ENCODE results near the gene LY6G6F. TPM values are rescaled to one million over a fixed set of nuclear protein-coding genes. Genes with fewer than 3 reads are reported as not detected.

LY6G6F gene
- total RNA-seq, 6 experiments from 2014 or later = not detected

DNA sequence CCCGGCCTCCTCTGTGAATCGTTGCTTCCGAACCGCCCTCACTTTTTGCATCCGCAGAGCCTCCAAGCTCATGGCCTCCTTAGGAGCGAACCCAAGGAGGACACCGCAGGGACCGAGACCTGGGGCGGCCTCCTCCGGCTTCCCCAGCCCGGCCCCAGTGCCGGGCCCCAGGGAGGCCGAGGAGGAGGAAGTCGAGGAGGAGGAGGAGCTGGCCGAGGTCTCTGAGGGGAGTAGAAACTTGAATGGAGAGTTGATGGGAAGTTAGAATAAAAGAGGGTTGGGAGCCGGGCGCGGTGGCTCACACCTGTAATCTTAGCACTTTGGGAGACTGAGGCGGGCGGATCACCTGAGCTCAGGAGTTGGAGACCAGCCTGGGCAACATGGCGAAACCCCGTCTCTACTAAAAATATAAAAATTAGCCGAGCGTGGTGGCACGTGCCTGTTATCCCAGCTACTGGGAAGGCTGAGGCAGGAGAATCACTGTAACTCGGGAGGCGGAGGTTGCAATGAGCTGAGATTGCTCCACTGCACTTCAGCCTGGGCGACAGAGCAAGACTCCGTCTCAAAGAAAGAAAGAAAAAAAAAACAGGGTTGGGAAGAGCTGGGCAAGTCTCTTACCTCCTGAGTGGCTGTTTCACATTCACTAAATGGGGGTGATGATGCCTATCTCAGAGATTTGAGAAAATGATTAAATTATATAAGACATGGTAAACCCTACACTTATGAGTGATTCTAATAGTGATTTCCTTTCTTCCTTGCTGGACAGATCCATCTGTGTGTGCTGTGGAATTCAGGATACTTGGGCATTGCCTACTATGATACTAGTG lies 33.9 kb downstream of the LY6G6F start:
- Mint-ChIP-seq H3K27ac (peak overlapping the region; percentile 86), H3K4me3 (peak overlapping the region; percentile 97), H3K27me3 (ENCODE audit: insufficient read depth) (no peaks in the 10 kb centered on the region; the same call in 1 of the 2 replicates), H3K36me3 (ENCODE audit: low read depth) (peaks cover 16% of the 10 kb centered on the region), H3K9me3 (no peaks in the 10 kb centered on the region), H3K4me1 (ENCODE audit: low read depth) (peaks cover 46% of the 10 kb centered on the region)
- TF ChIP-seq, protein P1, sequence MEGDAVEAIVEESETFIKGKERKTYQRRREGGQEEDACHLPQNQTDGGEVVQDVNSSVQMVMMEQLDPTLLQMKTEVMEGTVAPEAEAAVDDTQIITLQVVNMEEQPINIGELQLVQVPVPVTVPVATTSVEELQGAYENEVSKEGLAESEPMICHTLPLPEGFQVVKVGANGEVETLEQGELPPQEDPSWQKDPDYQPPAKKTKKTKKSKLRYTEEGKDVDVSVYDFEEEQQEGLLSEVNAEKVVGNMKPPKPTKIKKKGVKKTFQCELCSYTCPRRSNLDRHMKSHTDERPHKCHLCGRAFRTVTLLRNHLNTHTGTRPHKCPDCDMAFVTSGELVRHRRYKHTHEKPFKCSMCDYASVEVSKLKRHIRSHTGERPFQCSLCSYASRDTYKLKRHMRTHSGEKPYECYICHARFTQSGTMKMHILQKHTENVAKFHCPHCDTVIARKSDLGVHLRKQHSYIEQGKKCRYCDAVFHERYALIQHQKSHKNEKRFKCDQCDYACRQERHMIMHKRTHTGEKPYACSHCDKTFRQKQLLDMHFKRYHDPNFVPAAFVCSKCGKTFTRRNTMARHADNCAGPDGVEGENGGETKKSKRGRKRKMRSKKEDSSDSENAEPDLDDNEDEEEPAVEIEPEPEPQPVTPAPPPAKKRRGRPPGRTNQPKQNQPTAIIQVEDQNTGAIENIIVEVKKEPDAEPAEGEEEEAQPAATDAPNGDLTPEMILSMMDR (IDR thresholded peaks at IDR 0.05) = no peak
- DNase-seq = no peak

DNA sequence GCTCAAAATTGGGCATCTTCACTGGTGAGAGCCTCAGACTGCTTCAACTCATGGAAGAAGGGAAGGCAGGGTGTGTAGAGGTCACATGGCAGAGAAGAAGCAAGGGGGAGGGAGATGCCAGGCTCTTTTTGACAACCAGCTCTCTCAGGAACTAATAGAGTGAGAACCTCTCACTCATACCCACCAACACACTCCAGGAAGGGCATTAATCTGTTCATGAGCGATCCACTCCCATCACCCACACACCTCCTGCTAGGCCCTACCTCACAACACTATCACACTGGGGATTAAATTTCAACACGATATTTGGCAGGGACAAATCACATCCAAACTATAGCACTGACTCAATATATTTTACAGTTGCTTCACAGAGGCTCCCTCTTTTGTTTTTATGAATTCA lies 35.1 kb downstream of the LY6G6F start:
- Mint-ChIP-seq H3K36me3 (ENCODE audit: low read depth) (peaks cover 9% of the 10 kb centered on the region; the same call in 1 of the 2 replicates), H3K9me3 (no peaks in the 10 kb centered on the region), H3K27ac (peak overlapping the region; percentile 34; the same call in 1 of the 2 replicates), H3K4me1 (ENCODE audit: low read depth) (peaks cover 43% of the 10 kb centered on the region), H3K27me3 (ENCODE audit: insufficient read depth) (no peaks in the 10 kb centered on the region; the same call in 1 of the 2 replicates), H3K4me3 (no peak overlapping the region)
- no peak for DNase-seq
- TF ChIP-seq, protein P1 (IDR thresholded peaks at IDR 0.05) = no peak

DNA sequence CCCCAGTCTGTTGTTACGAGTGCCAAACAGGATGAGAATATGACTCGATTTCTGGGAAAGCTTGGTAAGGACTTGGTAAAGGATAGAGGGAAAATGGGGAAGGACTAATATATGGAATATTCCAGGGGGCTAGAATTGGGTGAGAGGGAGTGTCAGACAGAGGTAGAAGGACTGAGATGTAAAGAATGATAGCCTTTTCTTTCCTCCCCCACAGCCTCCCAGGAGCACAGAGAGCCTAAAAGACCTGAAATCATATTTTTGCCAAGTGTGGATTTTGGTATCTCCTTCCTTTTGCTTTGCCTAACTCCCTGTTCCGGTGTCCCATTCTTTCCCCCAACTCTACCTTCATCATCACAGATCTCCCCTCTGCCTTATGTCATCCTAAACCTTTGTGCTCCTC lies 36.2 kb downstream of the LY6G6F start:
- Mint-ChIP-seq H3K4me1 (ENCODE audit: low read depth) (peaks cover 39% of the 10 kb centered on the region), H3K36me3 (ENCODE audit: low read depth) (peaks cover 16% of the 10 kb centered on the region; the same call in 1 of the 2 replicates), H3K4me3 (no peak overlapping the region), H3K9me3 (no peaks in the 10 kb centered on the region), H3K27me3 (ENCODE audit: insufficient read depth) (no peaks in the 10 kb centered on the region; the same call in 1 of the 2 replicates), H3K27ac (no peak overlapping the region)
- TF ChIP-seq, protein P1 (IDR thresholded peaks at IDR 0.05) = no peak
- DNase-seq = no peak

DNA sequence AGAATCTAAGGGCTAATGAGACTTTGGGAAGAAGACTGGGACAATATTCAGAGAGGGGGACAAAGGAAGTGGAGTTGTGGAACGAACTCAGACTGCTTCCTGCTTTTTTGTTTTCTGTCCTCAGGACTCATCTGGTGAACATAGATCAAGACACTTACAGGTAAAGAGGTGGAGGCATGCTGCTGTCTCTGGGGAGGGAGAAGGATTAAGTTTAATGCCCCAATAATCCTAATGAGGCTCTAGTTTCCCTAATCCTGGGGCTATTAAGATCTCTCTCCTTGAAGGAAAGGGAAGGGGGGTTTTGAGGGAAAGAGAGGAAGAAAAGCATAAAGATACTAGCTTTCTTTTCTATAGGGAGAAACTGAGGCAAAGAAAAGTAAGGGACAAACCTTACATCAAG lies 37.8 kb downstream of the LY6G6F start:
- Mint-ChIP-seq H3K4me1 (ENCODE audit: low read depth) (peaks cover 24% of the 10 kb centered on the region), H3K27me3 (ENCODE audit: insufficient read depth) (no peaks in the 10 kb centered on the region; the same call in 1 of the 2 replicates), H3K4me3 (no peak overlapping the region), H3K9me3 (no peaks in the 10 kb centered on the region), H3K27ac (no peak overlapping the region), H3K36me3 (ENCODE audit: low read depth) (peaks cover 16% of the 10 kb centered on the region; the same call in 1 of the 2 replicates)
- DNase-seq = no peak
- TF ChIP-seq, protein P1 (IDR thresholded peaks at IDR 0.05) = no peak

DNA sequence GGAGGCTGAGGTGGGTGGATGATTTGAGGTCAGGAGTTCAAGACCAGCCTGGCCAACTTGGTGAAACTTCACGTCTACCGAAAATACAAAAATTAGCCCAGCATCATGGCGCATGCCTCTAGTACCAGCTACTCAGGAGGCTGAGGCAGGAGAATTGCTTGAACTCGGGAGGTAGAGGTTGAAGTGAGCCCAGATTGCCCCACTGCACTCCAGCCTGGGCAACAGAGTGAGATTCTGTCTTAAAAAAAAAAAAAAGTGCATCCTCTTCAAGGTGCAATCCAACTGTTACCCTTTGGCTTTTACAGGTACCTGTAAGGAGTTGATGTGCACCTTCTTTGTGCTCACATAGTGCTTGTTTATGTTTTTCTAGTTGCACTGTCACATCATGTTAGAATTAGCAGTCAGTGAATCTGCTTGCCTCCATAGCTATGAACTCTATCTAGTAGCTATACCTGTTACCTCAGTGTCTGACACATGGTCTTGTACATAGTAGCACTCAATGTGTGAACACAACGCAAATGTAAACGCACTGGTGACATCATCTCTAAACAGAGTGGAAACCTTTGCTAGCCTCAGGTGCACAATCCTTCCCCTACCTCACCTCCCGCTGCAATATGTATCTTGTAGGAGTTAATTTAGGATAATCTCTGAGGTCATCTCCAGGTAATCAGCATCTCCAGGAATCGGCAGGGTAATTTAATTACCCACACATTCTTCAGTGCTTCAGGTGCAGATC lies 42.8 kb downstream of the LY6G6F start:
- Mint-ChIP-seq H3K9me3 (no peaks in the 10 kb centered on the region), H3K4me1 (ENCODE audit: low read depth) (peaks cover 25% of the 10 kb centered on the region), H3K4me3 (no peak overlapping the region), H3K27ac (no peak overlapping the region), H3K27me3 (ENCODE audit: insufficient read depth) (no peaks in the 10 kb centered on the region; the same call in 1 of the 2 replicates), H3K36me3 (ENCODE audit: low read depth) (peaks cover 16% of the 10 kb centered on the region; the same call in 1 of the 2 replicates)
- TF ChIP-seq, protein P1 (IDR thresholded peaks at IDR 0.05) = no peak
- DNase-seq = no peak

All from HFFc6 (cell line).